Lower leg skin (tissue), 4 donors: ENCODE results near the gene FBN1. TPM values are rescaled to one million over a fixed set of nuclear protein-coding genes. Genes with fewer than 3 reads are reported as not detected.

ENCODE experiments used
- DNase-seq, 2 donors: peaks; one replicate each; pipeline ENCODE4 v3.0.0-alpha.2; 2019; ENCODE audit warnings: low spot score in 2 of 2
- H3K4me3 ChIP-seq: fragments of 200-600 bp; sonication (generic); 2 replicates; pipeline ENCODE4 v1.5.1; 2017; ENCODE audit warnings: mild to moderate bottlenecking, low read depth; ENCODE audit not compliant: poor library complexity, severe bottlenecking
- POLR2A ChIP-seq, 2 donors: fragments of 450-650 bp; IDR thresholded peaks; one replicate each; pipeline ENCODE4 v1.6.1; 2016 to 2017; ENCODE audit warnings: antibody characterized with exemption in 2 of 2, mild to moderate bottlenecking in 1 of 2, moderate library complexity in 1 of 2
- WGBS, 2 donors: methylation state at CpG; one replicate each; pipeline ENCODE4 v1.1.5; 2018; 5-methylcytosine and 5-hydroxymethylcytosine counted together
- intact Hi-C: fragments of 100-400 bp; cut with DNase I; formaldehyde crosslinking; loops from one replicate; pipeline ENCODE4 v1.15.0; 2023; ENCODE audit warnings: low total_unique reads
- total RNA-seq, 4 donors: library from RNA; depleted of rRNA; stranded (reverse); fragments of >200 nt; gene quantifications; one replicate each; pipeline ENCODE4 v1.1.0, GENCODE V29; 2016
- TF ChIP-seq, protein P1 (sequence below), 3 donors: fragments of 450-650 bp; IDR thresholded peaks; one replicate each; pipeline ENCODE4 v1.5.1; 2016; ENCODE audit warnings: antibody characterized with exemption in 3 of 3, mild to moderate bottlenecking in 3 of 3, moderate library complexity in 2 of 3

Gene FBN1
- total RNA-seq, 4 donors from 2014 or later = 15.0 to 59.3 (median 24.0) TPM

DNA sequence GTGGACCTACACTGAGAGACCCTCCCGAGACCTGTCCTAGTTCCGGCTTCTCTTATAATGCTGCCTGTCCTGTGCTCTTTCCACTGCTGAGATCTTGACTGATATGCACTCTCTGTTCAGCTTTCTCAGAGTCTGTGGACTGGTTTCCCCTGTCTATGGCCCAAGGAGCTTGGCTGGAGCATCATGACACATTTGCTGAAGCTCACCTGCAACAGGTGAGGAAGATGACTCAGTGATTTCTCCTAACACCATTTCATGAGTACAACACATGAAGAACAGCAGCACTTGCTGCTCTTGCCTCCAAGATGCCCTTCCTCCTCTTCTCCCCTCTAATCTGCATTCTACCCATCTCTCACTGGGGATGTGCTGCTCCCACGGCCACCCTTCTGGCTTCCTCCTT is 222.2 kb downstream of the FBN1 start:
- H3K4me3 ChIP-seq = no peak overlapping the region
- TF ChIP-seq, protein P1, sequence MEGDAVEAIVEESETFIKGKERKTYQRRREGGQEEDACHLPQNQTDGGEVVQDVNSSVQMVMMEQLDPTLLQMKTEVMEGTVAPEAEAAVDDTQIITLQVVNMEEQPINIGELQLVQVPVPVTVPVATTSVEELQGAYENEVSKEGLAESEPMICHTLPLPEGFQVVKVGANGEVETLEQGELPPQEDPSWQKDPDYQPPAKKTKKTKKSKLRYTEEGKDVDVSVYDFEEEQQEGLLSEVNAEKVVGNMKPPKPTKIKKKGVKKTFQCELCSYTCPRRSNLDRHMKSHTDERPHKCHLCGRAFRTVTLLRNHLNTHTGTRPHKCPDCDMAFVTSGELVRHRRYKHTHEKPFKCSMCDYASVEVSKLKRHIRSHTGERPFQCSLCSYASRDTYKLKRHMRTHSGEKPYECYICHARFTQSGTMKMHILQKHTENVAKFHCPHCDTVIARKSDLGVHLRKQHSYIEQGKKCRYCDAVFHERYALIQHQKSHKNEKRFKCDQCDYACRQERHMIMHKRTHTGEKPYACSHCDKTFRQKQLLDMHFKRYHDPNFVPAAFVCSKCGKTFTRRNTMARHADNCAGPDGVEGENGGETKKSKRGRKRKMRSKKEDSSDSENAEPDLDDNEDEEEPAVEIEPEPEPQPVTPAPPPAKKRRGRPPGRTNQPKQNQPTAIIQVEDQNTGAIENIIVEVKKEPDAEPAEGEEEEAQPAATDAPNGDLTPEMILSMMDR (IDR thresholded peaks at IDR 0.05) = no peak
- TF ChIP-seq POLR2A (IDR thresholded peaks at IDR 0.05) = no peak
- intact Hi-C loops = no loop called here
- DNase-seq = no peak
- 89 to 91% methylated on average over 3 of the region's 3 CpGs for WGBS, 2 donors

DNA sequence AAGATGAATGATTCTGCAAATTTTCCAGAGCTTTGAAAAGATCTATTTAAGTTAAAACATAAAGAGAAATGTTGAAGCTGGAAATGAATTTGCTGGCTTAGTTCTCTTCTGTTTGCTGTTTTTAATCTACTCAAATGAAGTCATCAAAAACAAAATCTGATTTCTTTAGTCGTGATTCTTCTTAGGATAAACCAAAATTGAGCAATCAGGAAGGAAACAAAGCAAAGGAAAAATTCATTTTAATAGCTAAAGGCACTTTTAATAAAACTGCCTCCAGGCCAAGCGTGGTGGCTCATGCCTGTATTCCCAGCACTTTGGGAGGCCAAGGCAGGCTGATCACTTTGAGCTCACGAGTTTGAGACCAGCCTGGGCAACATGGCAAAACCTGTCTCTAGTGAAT is 223.1 kb downstream of the FBN1 start:
- 31 to 53% methylated on average over 2 to 3 of the region's 3 CpGs for WGBS, 2 donors
- TF ChIP-seq, protein P1 (IDR thresholded peaks at IDR 0.05) = no peak
- no peak for TF ChIP-seq POLR2A (IDR thresholded peaks at IDR 0.05)
- DNase-seq = no peak
- no peak overlapping the region for H3K4me3 ChIP-seq
- intact Hi-C loops = no loop called here

DNA sequence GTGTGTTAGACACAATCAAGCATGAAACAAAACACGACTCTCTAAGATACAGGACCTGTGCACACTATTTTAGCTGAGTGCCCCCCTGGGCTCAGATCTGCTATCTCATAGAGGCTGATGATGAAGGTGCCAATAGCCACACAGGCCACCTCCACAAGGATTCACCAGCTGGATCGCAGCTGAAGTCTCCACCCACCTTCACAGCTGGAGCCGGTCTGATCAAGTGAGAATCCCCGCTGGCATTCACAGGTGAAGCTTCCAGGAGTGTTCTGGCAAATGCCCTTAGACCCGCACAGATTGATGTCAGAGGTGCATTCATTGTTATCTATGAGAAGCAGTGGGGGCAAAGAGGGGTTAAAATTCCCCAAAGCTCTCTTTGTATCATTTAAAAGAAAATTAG is 224.1 kb downstream of the FBN1 start:
- no peak for TF ChIP-seq POLR2A (IDR thresholded peaks at IDR 0.05)
- TF ChIP-seq, protein P1 (IDR thresholded peaks at IDR 0.05) = no peak
- no peak overlapping the region for H3K4me3 ChIP-seq
- no peak for DNase-seq
- WGBS, 2 donors = 77 to 79% methylated on average over 5 of the region's 5 CpGs
- intact Hi-C loops = no loop called here

DNA sequence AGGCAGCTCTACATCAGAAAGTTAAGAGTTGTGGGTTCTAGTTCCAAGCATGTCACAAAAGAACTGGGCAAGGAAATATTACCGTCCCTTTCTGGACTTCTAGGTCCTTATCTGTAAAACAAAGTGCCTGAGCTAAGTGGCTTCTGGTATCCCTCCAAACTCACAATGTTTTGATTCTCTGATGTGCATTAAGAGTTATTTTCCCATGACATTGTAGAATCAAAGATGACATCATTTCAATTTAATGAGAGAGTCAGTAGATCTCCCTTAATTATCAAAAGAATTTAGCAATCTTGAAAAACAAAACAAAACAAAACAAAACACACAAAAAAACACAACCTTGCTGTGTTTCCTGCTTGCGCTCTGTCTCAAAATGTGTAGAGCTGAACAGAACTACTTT is 225.6 kb downstream of the FBN1 start:
- 90 to 91% methylated on average over 2 of the region's 2 CpGs for WGBS, 2 donors
- intact Hi-C loops = no loop called here
- DNase-seq = no peak
- H3K4me3 ChIP-seq = no peak overlapping the region
- TF ChIP-seq POLR2A (IDR thresholded peaks at IDR 0.05) = no peak
- TF ChIP-seq, protein P1 (IDR thresholded peaks at IDR 0.05) = no peak

DNA sequence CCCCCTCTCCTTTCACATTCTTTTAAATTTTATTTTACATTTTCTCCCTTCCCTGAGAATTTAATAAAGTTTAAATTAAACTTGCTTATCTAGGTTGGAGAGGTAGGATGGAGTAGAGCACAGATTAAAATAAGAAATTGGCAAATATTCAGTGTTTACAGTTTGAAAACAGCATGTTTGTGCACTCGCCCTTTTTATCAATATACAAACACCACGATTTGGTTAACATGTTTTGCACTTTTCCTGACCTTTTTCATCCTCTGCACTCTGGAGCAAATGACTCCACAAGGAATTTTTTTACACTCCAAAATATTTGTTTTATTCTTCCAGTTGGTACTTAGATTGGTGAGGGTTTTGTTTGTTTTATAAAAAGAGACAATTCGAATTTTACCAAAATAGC is 227.2 kb downstream of the FBN1 start:
- DNase-seq = no peak
- no peak for TF ChIP-seq POLR2A (IDR thresholded peaks at IDR 0.05)
- TF ChIP-seq, protein P1 (IDR thresholded peaks at IDR 0.05) = no peak
- 75 to 80% methylated on average over 3 of the region's 3 CpGs for WGBS, 2 donors
- no peak overlapping the region for H3K4me3 ChIP-seq
- intact Hi-C loops = no loop called here

DNA sequence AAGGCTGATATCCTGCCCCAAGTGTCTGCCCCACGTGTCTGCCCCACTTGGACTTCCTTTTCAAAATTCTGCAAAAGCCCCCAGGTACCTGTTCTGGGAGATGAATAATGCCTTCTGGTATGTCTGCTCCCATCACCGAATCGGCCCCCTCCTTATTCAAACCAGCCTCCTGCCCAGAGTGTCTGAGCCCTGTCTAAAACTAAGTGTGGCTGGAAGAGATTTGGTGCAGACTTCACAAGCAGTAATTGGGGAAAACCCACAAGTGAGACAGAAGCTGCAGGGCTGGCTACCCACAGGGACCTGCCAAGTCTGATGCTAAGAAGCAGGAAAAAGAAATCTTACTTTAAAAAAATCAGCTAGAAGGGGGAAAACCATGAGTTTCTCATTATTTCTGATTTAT is 229.2 kb downstream of the FBN1 start:
- WGBS, 2 donors = 47 to 60% methylated on average over 3 of the region's 3 CpGs
- intact Hi-C loops = no loop called here
- H3K4me3 ChIP-seq = no peak overlapping the region
- DNase-seq = no peak
- TF ChIP-seq POLR2A (IDR thresholded peaks at IDR 0.05) = no peak
- TF ChIP-seq, protein P1 (IDR thresholded peaks at IDR 0.05) = no peak
